CMK (cell line): ENCODE measurements around the gene LHFPL2.

Experiments
- DNase-seq: peaks from one replicate; pipeline ENCODE4 v3.0.0-alpha.2; 2010; ENCODE audit warnings: low read depth

LHFPL2 gene

DNA sequence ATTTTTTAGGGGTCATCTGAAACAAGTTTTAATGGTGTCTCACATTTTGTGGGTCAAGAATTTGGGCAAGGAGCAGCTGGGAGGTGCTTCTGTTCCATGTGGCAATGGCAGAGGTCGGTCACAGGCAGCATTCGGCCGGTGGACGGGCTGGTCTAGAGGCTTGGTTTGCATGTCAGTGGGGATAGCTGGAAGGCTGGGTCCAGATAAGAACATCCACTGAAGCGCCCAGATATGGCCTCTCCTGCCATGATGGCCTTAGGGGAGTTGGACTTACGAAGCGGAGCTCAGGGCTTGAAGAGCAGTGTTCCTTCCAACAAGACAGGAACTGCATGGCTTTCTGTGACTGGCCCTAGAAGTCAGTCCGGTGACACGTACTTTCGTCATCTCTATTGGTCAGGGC lies 30.3 kb downstream of the LHFPL2 start:
- DNase-seq: no peak

GRCh38 chr5:78615697-78616096 lies 32.9 kb downstream of the LHFPL2 start:
- no peak for DNase-seq

DNA sequence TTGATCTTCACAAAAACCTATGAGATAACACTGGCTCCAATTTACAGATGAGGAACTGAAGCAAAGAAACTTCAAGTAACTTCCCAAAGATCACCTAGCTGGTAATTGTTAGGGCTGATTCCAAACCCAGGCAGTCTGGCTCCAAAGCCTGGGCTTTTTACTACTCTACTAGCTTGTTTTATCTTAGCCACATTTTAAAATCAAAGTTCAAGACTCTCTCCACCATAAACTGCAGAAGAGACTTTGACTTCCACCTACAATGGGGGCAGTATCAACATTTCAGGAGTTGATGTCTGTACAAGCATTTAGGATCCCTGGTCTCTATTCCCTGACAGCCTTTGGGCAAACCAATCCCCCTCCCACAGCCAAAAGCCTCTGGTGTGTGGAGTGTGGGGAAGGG lies 33.8 kb downstream of the LHFPL2 start:
- DNase-seq: no peak

GRCh38 chr5:78613756-78614155 lies 34.8 kb downstream of the LHFPL2 start:
- no peak for DNase-seq

- no peak for DNase-seq
These were observed 35.4 kb downstream of the LHFPL2 start for GRCh38 chr5:78613151-78613533.

- DNase-seq: no peak
These were observed 36.1 kb downstream of the LHFPL2 start for GRCh38 chr5:78612227-78613150.

DNA sequence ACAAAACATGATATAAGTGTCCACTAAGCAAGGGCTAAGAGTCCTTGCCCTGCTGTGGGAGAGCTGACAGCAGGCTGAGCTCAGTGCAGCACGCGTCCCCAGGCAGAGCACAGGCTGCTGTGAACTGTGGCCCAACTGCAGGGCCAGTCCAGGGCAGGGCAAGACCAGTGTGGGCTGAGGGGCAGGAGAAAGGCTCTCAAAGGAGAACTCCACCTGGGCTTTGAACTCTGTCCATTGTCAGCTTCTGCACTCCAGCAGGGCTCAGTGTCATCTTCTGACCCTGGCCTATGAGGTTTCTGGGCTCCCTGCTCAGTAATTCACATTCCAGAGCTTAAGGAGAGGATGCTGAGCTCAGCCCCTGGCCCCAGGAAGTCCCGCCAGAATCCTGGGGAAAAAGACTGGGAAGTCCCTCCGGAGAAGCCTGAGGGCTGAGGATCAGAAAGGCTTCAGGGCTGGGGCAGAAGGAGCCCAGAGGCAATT lies 37.4 kb downstream of the LHFPL2 start:
- DNase-seq: no peak

DNA sequence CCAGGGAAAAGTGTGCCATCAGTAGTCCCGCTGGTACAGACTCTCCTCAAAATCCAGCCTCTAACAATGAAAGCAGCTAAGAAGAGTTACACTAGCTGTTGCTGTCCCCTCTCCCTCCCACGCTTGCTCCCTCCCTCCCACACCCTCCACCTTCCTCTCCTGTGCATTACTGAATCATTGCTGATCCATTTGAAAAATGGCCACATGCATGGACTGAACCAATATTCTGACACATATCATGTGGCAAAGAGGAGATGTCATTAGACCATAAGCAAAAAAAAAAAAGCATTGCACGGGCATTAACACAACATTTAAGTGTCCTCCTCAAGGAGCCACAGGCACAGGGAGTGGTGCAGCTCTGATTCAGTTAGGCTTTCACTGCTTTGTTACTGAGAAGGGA lies 37.9 kb downstream of the LHFPL2 start:
- DNase-seq: no peak

DNA sequence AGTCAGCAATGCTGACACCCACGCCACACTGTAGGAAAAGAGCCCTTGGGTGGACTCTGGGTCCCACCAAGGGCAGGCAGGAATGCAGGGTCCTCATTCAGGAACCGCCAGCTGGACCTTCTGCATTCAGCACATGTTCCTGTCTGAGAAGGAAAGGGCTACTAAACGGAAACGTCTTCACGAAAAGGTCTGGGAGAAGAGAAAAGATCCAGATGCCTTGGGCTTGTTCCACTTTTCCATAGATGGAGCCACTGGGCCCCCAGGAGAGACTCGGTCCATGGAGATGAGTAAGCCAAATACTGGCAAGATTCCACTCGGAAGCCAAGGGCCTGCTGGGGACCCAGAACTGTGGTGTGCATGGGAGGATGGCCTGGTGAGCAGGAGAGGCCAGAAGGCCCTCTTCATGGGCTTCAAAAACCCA lies 38.4 kb downstream of the LHFPL2 start:
- no peak for DNase-seq

GRCh38 chr5:78607864-78608263 lies 40.7 kb downstream of the LHFPL2 start:
- DNase-seq: no peak

- DNase-seq: no peak
These were observed 42.3 kb downstream of the LHFPL2 start for GRCh38 chr5:78606241-78606640.

DNA sequence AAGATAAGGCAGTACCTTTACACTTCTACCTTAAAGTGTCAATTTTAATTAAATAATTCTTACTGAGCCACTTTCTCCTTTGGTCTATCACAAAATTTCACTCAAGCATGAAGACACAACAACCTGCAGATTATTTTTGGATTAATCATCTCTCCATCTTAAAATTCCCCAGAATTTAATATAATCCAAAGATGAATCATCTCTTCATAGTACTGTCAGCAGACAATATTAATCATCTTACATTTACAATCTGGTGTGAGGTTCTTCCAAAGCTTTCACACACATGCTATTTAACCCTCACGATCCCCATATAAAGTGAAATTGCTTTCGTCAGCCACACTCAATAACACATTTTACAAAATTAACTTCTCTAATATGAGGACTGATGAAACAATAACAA lies 43.0 kb downstream of the LHFPL2 start:
- no peak for DNase-seq

GRCh38 chr5:78604689-78605285 lies 43.8 kb downstream of the LHFPL2 start:
- no peak for DNase-seq

- no peak for DNase-seq
These were observed 44.9 kb downstream of the LHFPL2 start for GRCh38 chr5:78603636-78604175.

DNA sequence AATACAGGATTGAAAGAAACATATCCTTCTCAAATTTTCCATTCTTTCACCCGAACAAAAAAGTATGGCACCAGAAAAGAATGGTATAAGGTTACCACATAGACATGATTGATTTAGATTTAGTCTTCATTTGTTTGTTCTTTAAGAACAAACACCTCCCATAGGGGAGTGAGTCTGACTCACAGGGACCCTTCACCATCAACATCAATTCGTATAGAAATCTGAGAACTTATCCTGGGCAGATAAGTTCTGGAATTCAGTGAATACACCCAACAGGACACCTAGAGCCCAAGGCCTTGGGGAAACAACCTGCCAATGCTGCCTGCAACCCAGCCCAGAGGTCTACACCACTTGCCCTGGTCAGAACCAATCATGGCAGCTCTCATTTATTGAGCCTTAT lies 46.2 kb downstream of the LHFPL2 start:
- DNase-seq: no peak

- DNase-seq: no peak
These were observed 46.8 kb downstream of the LHFPL2 start for GRCh38 chr5:78601559-78602314.

GRCh38 chr5:78600687-78601414 lies 47.7 kb downstream of the LHFPL2 start:
- DNase-seq: no peak

DNA sequence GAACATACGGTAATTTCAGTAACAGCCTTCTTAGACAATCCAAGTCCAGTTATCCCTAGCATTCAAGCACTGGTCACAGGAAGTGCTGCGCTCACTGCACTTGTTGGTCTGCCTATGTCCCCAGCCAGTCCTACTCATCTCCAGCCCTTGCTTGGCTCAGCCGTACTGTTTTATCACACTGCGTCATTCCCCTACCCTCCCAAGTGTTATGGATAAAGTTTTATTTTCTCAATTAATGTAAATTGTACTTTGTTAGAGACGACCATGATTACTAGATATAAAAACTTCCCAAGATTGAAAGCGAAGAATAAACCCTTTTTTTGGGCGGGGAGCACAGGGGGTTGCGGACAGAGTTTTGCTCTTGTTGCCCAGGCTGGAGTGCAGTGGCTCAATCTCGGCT lies 49.6 kb downstream of the LHFPL2 start:
- DNase-seq: no peak

GRCh38 chr5:78597974-78598371 lies 50.6 kb downstream of the LHFPL2 start:
- no peak for DNase-seq

DNA sequence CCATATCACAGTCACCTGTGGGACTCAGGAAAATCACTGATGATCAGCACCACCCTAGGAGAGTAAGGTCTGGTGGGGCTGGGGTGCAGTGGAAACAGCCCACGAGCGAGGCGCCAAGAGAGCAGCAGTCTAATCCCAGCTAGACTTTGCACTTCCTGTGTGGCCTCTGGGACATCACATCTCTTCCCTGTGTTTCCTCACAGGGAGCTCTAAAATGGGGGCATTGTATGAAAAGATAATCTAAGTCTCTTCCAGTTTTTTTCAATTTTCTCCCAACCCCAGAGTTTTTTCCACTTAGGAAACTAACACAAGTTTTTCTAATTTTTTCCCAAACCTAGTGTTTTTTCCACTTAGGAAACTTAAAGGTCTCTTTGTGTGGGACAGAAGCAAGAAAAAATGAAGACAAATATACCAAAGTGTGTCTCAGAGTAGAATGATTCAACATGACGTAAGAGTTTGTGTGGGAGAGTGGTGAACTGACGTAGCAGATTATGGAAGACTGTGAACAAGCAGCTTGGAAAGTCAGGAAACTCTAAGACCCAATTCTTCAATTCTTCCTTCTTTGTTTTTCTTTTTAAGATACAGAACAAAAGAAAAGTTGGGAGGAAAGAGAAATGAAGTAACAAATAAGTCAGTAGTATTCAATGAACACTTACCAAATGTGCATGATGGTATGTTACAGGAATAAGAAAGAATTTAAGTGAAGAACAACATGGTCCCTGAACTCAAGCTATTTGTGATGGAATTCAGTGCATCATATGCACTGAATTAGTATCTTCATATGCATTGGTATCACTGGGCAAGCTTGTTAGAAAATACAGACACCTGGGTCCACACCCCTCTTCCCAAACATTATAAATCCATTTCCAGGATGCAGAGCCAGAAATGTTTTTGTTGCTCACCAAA lies 51.3 kb downstream of the LHFPL2 start:
- DNase-seq: no peak

GRCh38 chr5:78595458-78595921 lies 53.1 kb downstream of the LHFPL2 start:
- no peak for DNase-seq
